HepG2 (cell line): ENCODE results near the gene CRYM. TPM values are rescaled to one million over a fixed set of nuclear protein-coding genes. Genes with fewer than 3 reads are reported as not detected.

Experiments
- ATAC-seq: fragments of 200-7000 bp; cut with Tn5 transposase; 3 replicates; pipeline ENCODE4 v1.9.1; 2020; ENCODE audit warnings: mild to moderate bottlenecking, moderate library complexity
- BruUV-seq: library from RNA; stranded (reverse); fragments of 400-500 nt; replicated peaks from 2 replicates; lab custom pipeline; 2021; lab: Mats Ljungman, UMichigan
- CTCF ChIA-PET: fragments of 300-600 bp; formaldehyde crosslinking; extraction: SDS; loops from one replicate; lab custom pipeline; 2021; ENCODE audit warnings: low total read pairs, inconsistent platforms, low intra/inter-chr PET ratio; lab: Yijun Ruan, JAX
- POLR2A ChIA-PET: fragments of 350-600 bp; sonication (Branson Sonifier 250); formaldehyde crosslinking; loops from one replicate; lab custom pipeline; 2020; ENCODE audit warnings: antibody characterized with exemption, inconsistent platforms; lab: Yijun Ruan, JAX
- DNase-seq: peaks from one replicate; pipeline ENCODE4 v3.0.0-alpha.2; 2015; ENCODE audit warnings: low spot score
- FAIRE-seq: peaks from 3 replicates; lab custom pipeline; 2011; peaks lifted over from hg19 to GRCh38; lab: Jason Lieb, UNC
- H2AFZ ChIP-seq: one replicate; pipeline ENCODE4 v1.6.1; 2011; ENCODE audit warnings: low read length, inconsistent platforms
- H3K27ac ChIP-seq: fragments of 300-600 bp; 3 replicates; pipeline ENCODE4 v1.8.0; 2011; ENCODE audit warnings: mixed run types, mild to moderate bottlenecking, mixed read lengths, low read length, inconsistent platforms; ENCODE audit not compliant: insufficient read depth; ENCODE audit errors: extremely low read length
- H3K27me3 ChIP-seq, 2 experiments: fragments of 200-600 bp in 1 of 2; 2 replicates in 1 of 2; 3 replicates in 1 of 2; pipeline versions ENCODE4 v1.6.0 to v1.8.0; 2011; ENCODE audit warnings: low read length in 2 of 2, mild to moderate bottlenecking in 2 of 2, moderate library complexity in 2 of 2, inconsistent platforms in 1 of 2; ENCODE audit not compliant: insufficient read depth in 2 of 2, control insufficient read depth in 1 of 2
- H3K36me3 ChIP-seq, 2 experiments: fragments of 200-600 bp in 1 of 2; replicated peaks in 1 of 2; 2 replicates in 1 of 2; 3 replicates in 1 of 2; pipeline versions ENCODE4 v1.5.1 to v1.8.0; 2011; ENCODE audit warnings: low read length in 2 of 2, inconsistent platforms in 1 of 2; ENCODE audit not compliant: insufficient read depth in 2 of 2, control insufficient read depth in 1 of 2
- H3K4me1 ChIP-seq: 2 replicates; pipeline ENCODE4 v1.5.1; 2012; ENCODE audit warnings: low read length, inconsistent platforms; ENCODE audit not compliant: insufficient read depth
- H3K4me2 ChIP-seq: 2 replicates; pipeline ENCODE4 v1.6.0; 2011; ENCODE audit warnings: low read depth, low read length, inconsistent platforms
- H3K4me3 ChIP-seq, 3 experiments: fragments of 200-600 bp in 1 of 3; sonication (generic), shearing (Covaris generic) in 1 of 3; replicated peaks in 1 of 3; 2 replicates each; pipeline ENCODE4 v1.5.1; 2011 to 2016; ENCODE audit warnings: low read length in 3 of 3, inconsistent platforms in 2 of 3, low read depth in 2 of 3, mild to moderate bottlenecking in 2 of 3, control low read depth in 1 of 3, mixed read lengths in 1 of 3; ENCODE audit not compliant: insufficient read depth in 1 of 3
- H3K79me2 ChIP-seq: one replicate; pipeline ENCODE4 v1.6.1; 2011; ENCODE audit warnings: low read length, inconsistent platforms; ENCODE audit not compliant: insufficient read depth
- H3K9ac ChIP-seq: 2 replicates; pipeline ENCODE4 v1.6.0; 2011; ENCODE audit warnings: mild to moderate bottlenecking, low read depth, low read length, inconsistent platforms; ENCODE audit not compliant: insufficient read depth
- H3K9me3 ChIP-seq: 2 replicates; pipeline ENCODE4 v1.5.1; 2012; ENCODE audit warnings: mild to moderate bottlenecking, low read length
- H4K20me1 ChIP-seq: 2 replicates; pipeline ENCODE4 v1.6.0; 2011; ENCODE audit warnings: inconsistent platforms, mild to moderate bottlenecking, low read length, moderate library complexity; ENCODE audit not compliant: insufficient read depth
- ARNTL ChIP-seq: sonication (generic); formaldehyde crosslinking; IDR thresholded peaks from 2 replicates; pipeline ENCODE4 v1.4.0; 2020; ENCODE audit warnings: mild to moderate bottlenecking, missing genetic modification reagents
- CBX1 ChIP-seq: IDR thresholded peaks from one replicate; pipeline ENCODE4 v1.6.1; 2016; ENCODE audit warnings: antibody characterized with exemption, low read depth
- CCAR2 ChIP-seq: fragments of 200-400 bp; formaldehyde crosslinking; optimal IDR thresholded peaks from 2 replicates; pipeline ENCODE3; 2018; ENCODE audit warnings: low read depth, mild to moderate bottlenecking, low read length, moderate library complexity
- CCDC6 ChIP-seq: sonication (generic); formaldehyde crosslinking; IDR thresholded peaks from 2 replicates; pipeline ENCODE4 v1.8.1; 2022; ENCODE audit warnings: mild to moderate bottlenecking, missing genetic modification reagents, moderate library complexity
- CEBPB ChIP-seq: IDR thresholded peaks from 2 replicates; pipeline ENCODE4 v1.6.1; 2011; ENCODE audit warnings: low read depth, low read length, improper control_type of control experiment, borderline replicate concordance
- CERS6 ChIP-seq: sonication (generic); formaldehyde crosslinking; IDR thresholded peaks from 2 replicates; pipeline ENCODE4 v1.5.0; 2020; ENCODE audit warnings: missing genetic modification reagents
- EP300 ChIP-seq, 3 experiments: sonication (generic) in 1 of 3; formaldehyde crosslinking in 1 of 3; IDR thresholded peaks; 2 replicates each; pipeline versions ENCODE4 v1.5.1 to v1.6.1; 2011 to 2020; ENCODE audit warnings: low read depth in 2 of 3, low read length in 2 of 3, borderline replicate concordance in 1 of 3, improper control_type of control experiment in 1 of 3, mild to moderate bottlenecking in 1 of 3, missing genetic modification reagents in 1 of 3, moderate library complexity in 1 of 3
- HOXA5 ChIP-seq: sonication (generic); formaldehyde crosslinking; IDR thresholded peaks from 2 replicates; pipeline ENCODE4 v1.4.0; 2020; ENCODE audit warnings: missing genetic modification reagents
- ISX ChIP-seq: sonication (generic); formaldehyde crosslinking; conservative IDR thresholded peaks from 2 replicates; pipeline ENCODE4 v1.5.0; 2020; ENCODE audit warnings: missing genetic modification reagents
- LBX2 ChIP-seq: sonication (generic); formaldehyde crosslinking; IDR thresholded peaks from 2 replicates; pipeline ENCODE4 v1.5.0; 2020; ENCODE audit warnings: missing genetic modification reagents, mild to moderate bottlenecking, borderline replicate concordance
- NCOA1 ChIP-seq: sonication (generic); formaldehyde crosslinking; IDR thresholded peaks from 2 replicates; pipeline ENCODE4 v1.9.0; 2021; ENCODE audit warnings: missing genetic modification reagents
- SMC3 ChIP-seq: IDR thresholded peaks from 2 replicates; pipeline ENCODE4 v1.6.1; 2011; ENCODE audit warnings: low read length, improper control_type of control experiment
- TAF15 ChIP-seq: fragments of 200-400 bp; formaldehyde crosslinking; IDR thresholded peaks from one replicate; pipeline ENCODE4 v1.6.1; 2018; ENCODE audit warnings: mild to moderate bottlenecking, low read depth, low read length; ENCODE audit not compliant: poor library complexity, severe bottlenecking
- ZBTB14 ChIP-seq: sonication (generic); formaldehyde crosslinking; IDR thresholded peaks from 2 replicates; pipeline ENCODE4 v1.4.0; 2020; ENCODE audit warnings: missing genetic modification reagents
- ZBTB37 ChIP-seq: sonication (generic); formaldehyde crosslinking; IDR thresholded peaks from 2 replicates; pipeline ENCODE4 v1.4.0; 2020; ENCODE audit warnings: mild to moderate bottlenecking, missing genetic modification reagents
- ZNF296 ChIP-seq: sonication (generic); formaldehyde crosslinking; conservative IDR thresholded peaks from 2 replicates; pipeline ENCODE4 v1.5.0; 2020; ENCODE audit warnings: mild to moderate bottlenecking, missing genetic modification reagents
- ZNF552 ChIP-seq: sonication (generic); formaldehyde crosslinking; IDR thresholded peaks from 2 replicates; pipeline ENCODE4 v1.9.0; 2022; ENCODE audit warnings: missing genetic modification reagents, mild to moderate bottlenecking, borderline replicate concordance
- ZNF597 ChIP-seq: sonication (generic); formaldehyde crosslinking; IDR thresholded peaks from 2 replicates; pipeline ENCODE4 v1.5.0; 2020; ENCODE audit warnings: missing genetic modification reagents
- ZNF670 ChIP-seq: sonication (generic); formaldehyde crosslinking; IDR thresholded peaks from 2 replicates; pipeline ENCODE4 v1.8.0; 2022; ENCODE audit warnings: mild to moderate bottlenecking, missing genetic modification reagents, borderline replicate concordance
- ZNF709 ChIP-seq: sonication (generic); formaldehyde crosslinking; IDR thresholded peaks from 2 replicates; pipeline ENCODE4 v1.5.0; 2020; ENCODE audit warnings: mild to moderate bottlenecking, missing genetic modification reagents
- WGBS: methylation state at CpG from one replicate; pipeline ENCODE4 v1.1.6; 2017; ENCODE audit warnings: low lambda C conversion rate; 5-methylcytosine and 5-hydroxymethylcytosine counted together
- in situ Hi-C: cut with HindIII; loops from 2 replicates; pipeline ENCODE4 v1.10.0; 2017; ENCODE audit warnings: low pct_unique_long_range_greater_than_20kb; ENCODE audit not compliant: extremely low pct_ligation_motif_present
- intact Hi-C: fragments of 100-400 bp; cut with micrococcal nuclease; formaldehyde crosslinking; loops from one replicate; pipeline ENCODE4 v1.10.0; 2022; ENCODE audit not compliant: unreplicated experiment
- polyA plus RNA-seq, 8 experiments: library from polyadenylated mRNA; depleted of rRNA in 3 of 8; stranded (reverse) in 7 of 8; unstranded in 1 of 8; fragments of >200 nt; fragmentation: Illumina TruSeq in 4 of 8; extraction: Trizol in 4 of 8; gene quantifications; 2 replicates each; pipeline versions ENCODE4 v1.2.1 to v1.2.3, GENCODE V29; 2011 to 2016; ENCODE audit warnings: low read depth in 4 of 8, missing spikeins in 1 of 8, mixed read lengths in 1 of 8; ENCODE audit not compliant: insufficient read depth in 1 of 8
- total RNA-seq, 5 experiments: library from RNA; depleted of rRNA; stranded (reverse); fragments of >200 nt; fragmentation: Illumina TruSeq; extraction: Trizol; gene quantifications; 2 replicates each; pipeline ENCODE4 v1.2.3, GENCODE V29; 2016; ENCODE audit warnings: low read depth in 1 of 5

CRYM gene
- total and polyA plus RNA-seq, 2 of the 13 experiments (the other 11 are each of a cell fraction or from before 2014, with no cell fraction given): 1.9 to 2.2 TPM

GRCh38 chr16:21219551-21219950 lies 58.5 kb downstream of the CRYM start:
- no peaks in the 10 kb centered on the region for H3K36me3 ChIP-seq
- no peaks in the 10 kb centered on the region for H3K79me2 ChIP-seq
- WGBS: 95% methylated on average over 2 of the region's 2 CpGs
- no peak for ATAC-seq
- in situ Hi-C loops: no loop called here
- H3K9ac ChIP-seq: no peak overlapping the region
- no peaks in the 10 kb centered on the region; a peak in 2 of 5 replicates for H3K27me3 ChIP-seq
- peaks cover 40% of the 10 kb centered on the region for H3K4me1 ChIP-seq
- POLR2A ChIA-PET: no interaction called here
- H4K20me1 ChIP-seq: no peaks in the 10 kb centered on the region
- intact Hi-C loops: no loop called here
- CTCF ChIA-PET: no interaction called here
- H3K27ac ChIP-seq: no peak overlapping the region
- no peak for FAIRE-seq
- DNase-seq: no peak
- no peak for TF ChIP-seq ZNF552 (CRISPR knock-in tag)
- no peak for TF ChIP-seq CEBPB
- TF ChIP-seq NCOA1 (CRISPR knock-in tag): no peak
- no peak for TF ChIP-seq CCDC6 (CRISPR knock-in tag)
- no peak for TF ChIP-seq ZBTB14 (CRISPR knock-in tag)
- TF ChIP-seq ZNF709 (CRISPR knock-in tag): no peak
- no peak for TF ChIP-seq CERS6 (CRISPR knock-in tag)
- TF ChIP-seq SMC3: no peak
- TF ChIP-seq ARNTL (CRISPR knock-in tag): no peak
- TF ChIP-seq CBX1: no peak
- TF ChIP-seq ZNF296: no peak
- no peak for TF ChIP-seq CCAR2
- TF ChIP-seq LBX2 (CRISPR knock-in tag): no peak
- no peak for TF ChIP-seq ISX (CRISPR knock-in tag)
- no peak for TF ChIP-seq HOXA5
- TF ChIP-seq ZNF597 (CRISPR knock-in tag): no peak
- TF ChIP-seq ZNF670 (CRISPR knock-in tag): no peak
- TF ChIP-seq EP300 (IDR thresholded peaks at IDR 0.05; ENCODE audit: low read depth in 2 of 2, low read length in 2 of 2): no peak
- no peak for TF ChIP-seq EP300 (CRISPR knock-in tag; IDR thresholded peaks at IDR 0.05; ENCODE audit: borderline replicate concordance)
- no peak for TF ChIP-seq TAF15
- no peak for TF ChIP-seq ZBTB37 (CRISPR knock-in tag)
- no peak overlapping the region for H2AFZ ChIP-seq
- H3K4me3 ChIP-seq: no peak overlapping the region
- BruUV-seq: no TSS peak
- H3K4me2 ChIP-seq: no peak overlapping the region
- H3K9me3 ChIP-seq: no peaks in the 10 kb centered on the region
